ENCODE results near the gene DRC7. TPM values are rescaled to one million over a fixed set of nuclear protein-coding genes. Genes with fewer than 3 reads are reported as not detected.
A peak's percentile ranks its signal among the peaks of the same experiment; 100 is the strongest.
"Not testable (repeated sequence)": the region's sequence is repeated elsewhere in the genome, so short reads cannot be mapped to it uniquely, and the experiment has no call there.

The DRC7 gene
- total RNA-seq, 1 donor from 2014 or later, result not detected

- DNase-seq (ENCODE audit: missing footprints) (no peak), ATAC-seq (no peak)
- intact Hi-C loops (cut with DNase I), result no loop called here
Measured at GRCh38 chr16:57701759-57702371, 7.3 kb downstream of the DRC7 start.

DNA sequence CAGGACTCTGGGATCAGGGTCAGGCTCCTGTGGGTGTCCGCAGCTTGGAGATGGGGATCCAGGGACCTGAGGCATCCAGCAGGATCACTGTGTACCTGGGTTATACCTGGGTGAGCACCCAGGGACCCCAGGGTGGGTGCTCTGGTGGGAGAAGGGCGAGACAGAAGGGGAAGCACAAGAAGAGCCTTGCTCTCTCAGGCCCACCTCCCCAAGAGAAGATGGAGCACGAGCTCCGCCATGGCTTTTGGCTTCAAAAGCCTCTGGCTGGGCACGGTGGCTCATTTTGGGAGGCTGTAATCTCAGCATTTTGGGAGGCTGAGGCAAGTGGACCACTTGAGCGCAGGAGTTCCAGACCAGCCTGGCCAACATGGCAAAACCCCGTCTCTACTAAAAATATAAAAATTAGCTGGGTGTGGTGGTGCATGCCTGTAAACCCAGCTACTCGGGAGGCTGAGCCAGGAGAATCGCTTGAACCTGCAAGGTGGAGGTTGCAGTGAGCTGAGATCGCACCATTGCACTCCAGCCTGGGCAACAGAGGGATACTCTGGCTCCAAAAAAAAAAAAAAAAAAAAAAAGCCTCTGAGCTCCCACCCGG, 8.9 kb downstream of the DRC7 start:
- no peak for DNase-seq (ENCODE audit: missing footprints)
- no peak for ATAC-seq
- intact Hi-C loops (cut with DNase I), result no loop called here

GRCh38 chr16:57704011-57704904, 9.7 kb downstream of the DRC7 start:
- ATAC-seq (no peak), DNase-seq (ENCODE audit: missing footprints) (no peak)
- intact Hi-C loops (cut with DNase I), result no loop called here

DNA sequence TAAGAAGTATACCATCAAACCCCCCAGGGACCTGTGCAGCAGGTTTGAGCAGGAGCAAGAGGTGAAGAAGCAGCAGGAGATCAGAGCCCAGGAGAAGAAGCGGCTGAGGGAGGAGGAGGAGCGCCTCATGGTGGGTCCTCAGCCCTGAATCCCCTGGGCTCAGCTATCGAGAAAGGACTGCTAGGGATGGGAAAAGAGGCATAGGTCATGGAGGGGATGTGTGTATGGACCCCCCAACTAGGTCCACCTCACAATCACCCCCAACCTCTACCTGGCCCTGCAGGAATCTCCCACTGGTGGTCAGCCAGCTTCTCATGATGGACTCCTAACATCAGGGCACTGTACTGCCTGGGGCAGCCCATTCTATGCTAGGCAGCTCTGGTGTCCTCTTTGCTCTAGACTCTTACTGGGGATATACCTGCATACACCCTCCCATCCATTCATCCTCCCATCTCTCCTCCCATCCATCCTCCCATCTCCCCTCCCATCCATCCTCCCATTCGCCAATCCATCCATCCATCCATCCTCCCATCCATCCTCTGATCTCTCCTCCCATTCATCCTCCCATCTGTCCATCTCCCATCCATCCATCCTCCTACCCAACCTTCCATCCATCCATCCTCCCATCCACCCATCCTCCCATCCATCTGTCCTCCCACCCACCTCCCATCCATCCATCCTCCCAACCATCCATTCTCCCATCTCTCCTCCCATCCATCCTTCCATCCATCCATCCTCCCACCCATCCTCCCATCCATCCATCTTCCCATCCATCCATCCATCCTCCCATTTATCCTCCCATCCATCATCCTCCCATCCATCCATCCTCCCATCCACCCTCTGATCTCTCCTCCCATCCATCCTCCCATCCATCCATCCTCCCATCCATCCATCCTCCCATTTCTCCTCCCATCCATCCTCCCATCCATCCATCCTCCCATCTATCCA, 10.6 kb downstream of the DRC7 start:
- ATAC-seq, result no peak
- no peak for DNase-seq (ENCODE audit: missing footprints)
- intact Hi-C loops (cut with DNase I), result no loop called here

- no peak for ATAC-seq
- intact Hi-C loops (cut with DNase I), result no loop called here
- DNase-seq (ENCODE audit: missing footprints), result no peak
Measured at GRCh38 chr16:57706717-57707116, 12.1 kb downstream of the DRC7 start.

GRCh38 chr16:57707331-57707730, 12.7 kb downstream of the DRC7 start:
- intact Hi-C loops (cut with DNase I), result no loop called here
- ATAC-seq (no peak), DNase-seq (ENCODE audit: missing footprints) (no peak)

GRCh38 chr16:57708168-57708567, 13.6 kb downstream of the DRC7 start:
- DNase-seq (ENCODE audit: missing footprints), result no peak
- no peak for ATAC-seq
- intact Hi-C loops (cut with DNase I), result no loop called here

GRCh38 chr16:57709663-57710062, 15.1 kb downstream of the DRC7 start:
- ATAC-seq (no peak), DNase-seq (ENCODE audit: missing footprints) (no peak)
- intact Hi-C loops (cut with DNase I), result no loop called here

GRCh38 chr16:57711346-57711745, 16.7 kb downstream of the DRC7 start:
- ATAC-seq, result no peak
- intact Hi-C loops (cut with DNase I), result no loop called here
- no peak for DNase-seq (ENCODE audit: missing footprints)

DNA sequence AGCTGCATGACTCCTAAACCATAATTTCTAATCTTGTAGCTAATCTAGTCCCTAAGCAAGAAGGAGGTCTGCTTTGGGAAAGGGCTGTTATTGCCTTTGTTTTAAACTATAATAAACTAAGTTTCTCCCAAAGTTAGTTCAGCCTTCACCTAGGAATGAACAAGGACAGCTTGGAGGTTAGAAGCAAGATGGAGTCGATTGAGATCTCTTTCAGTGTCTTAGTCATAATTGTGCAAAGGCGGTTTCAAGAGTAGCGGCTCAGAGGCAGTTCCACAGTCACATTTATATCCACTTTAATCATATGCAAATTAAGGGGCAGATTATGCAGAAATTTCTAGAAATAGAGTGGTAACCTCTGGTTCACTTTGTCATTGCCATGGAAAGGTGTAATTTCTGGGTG, 17.4 kb downstream of the DRC7 start:
- no peak for DNase-seq (ENCODE audit: missing footprints)
- ATAC-seq, result no peak
- intact Hi-C loops (cut with DNase I), result no loop called here

DNA sequence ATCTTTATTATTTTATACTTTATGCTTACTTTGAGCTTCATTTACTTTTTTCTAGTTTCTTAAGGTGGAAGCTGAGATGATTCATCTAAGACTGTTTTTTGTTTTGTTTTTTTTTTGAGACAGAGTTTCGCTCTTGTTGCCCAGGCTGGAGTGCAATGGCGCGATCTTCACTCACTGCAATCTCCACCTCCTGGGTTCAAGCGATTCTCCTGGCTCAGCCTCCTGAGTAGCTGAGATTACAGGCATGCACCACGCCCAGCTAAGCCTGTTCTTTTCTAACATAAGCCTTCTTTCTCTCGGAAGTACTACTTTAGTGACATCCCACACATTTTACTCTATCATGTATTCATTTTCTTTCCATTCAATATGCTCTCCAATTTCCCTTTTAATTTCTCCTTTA, 18.0 kb downstream of the DRC7 start:
- ATAC-seq; DNase-seq (ENCODE audit: missing footprints); intact Hi-C loops (cut with DNase I): not testable (repeated sequence)

- DNase-seq (ENCODE audit: missing footprints), result no peak
- intact Hi-C loops (cut with DNase I), result no loop called here
- no peak for ATAC-seq
Measured at GRCh38 chr16:57713596-57713995, 19.0 kb downstream of the DRC7 start.

DNA sequence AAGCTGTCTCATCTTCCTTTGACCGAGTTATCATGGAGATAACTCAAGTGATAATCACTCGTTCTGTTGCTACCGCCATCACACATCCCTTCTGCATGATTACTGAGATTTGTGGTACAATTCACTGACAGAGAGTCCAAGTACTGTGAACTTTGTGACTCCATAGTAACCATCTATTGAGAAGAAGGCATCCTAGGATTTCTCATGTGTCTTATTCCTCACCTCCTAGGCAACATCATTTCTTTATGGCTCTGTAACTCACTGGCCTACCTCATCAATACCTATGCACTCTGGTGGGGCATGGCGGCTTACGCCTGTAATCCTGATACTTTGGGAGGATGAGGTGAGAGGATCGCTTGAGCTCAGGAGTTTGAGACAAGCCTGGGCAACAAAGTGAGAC, 19.4 kb downstream of the DRC7 start:
- no peak for ATAC-seq
- no peak for DNase-seq (ENCODE audit: missing footprints)
- intact Hi-C loops (cut with DNase I), result no loop called here

DNA sequence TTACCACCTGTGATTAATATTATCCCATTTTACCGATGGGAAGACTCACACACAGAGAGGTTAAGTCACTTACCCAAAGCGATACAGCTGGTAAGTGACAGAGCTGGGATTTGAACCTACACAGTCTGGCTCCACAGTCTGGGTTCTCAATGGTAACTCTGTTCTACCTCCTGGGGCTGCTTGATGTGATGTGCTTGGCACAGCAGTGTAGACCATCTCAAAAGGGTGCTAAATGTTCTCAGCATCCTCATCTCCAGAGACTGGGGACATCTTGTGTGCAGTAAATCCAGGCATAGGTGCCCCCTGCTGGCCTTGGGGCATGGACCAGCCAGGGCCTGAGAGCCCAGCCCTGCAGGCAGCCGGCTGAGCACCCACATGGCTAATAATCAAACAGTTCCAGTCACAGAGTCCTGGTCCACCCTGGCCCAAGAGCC, 25.6 kb downstream of the DRC7 start:
- no peak for DNase-seq (ENCODE audit: missing footprints)
- intact Hi-C loops (cut with DNase I), result loop anchor here (2.0 to 5.0 kb wide), 2 partner anchors 129 to 143 kb away; no protein-coding TSS in a partner anchor
- peak; percentile 46 for ATAC-seq

DNA sequence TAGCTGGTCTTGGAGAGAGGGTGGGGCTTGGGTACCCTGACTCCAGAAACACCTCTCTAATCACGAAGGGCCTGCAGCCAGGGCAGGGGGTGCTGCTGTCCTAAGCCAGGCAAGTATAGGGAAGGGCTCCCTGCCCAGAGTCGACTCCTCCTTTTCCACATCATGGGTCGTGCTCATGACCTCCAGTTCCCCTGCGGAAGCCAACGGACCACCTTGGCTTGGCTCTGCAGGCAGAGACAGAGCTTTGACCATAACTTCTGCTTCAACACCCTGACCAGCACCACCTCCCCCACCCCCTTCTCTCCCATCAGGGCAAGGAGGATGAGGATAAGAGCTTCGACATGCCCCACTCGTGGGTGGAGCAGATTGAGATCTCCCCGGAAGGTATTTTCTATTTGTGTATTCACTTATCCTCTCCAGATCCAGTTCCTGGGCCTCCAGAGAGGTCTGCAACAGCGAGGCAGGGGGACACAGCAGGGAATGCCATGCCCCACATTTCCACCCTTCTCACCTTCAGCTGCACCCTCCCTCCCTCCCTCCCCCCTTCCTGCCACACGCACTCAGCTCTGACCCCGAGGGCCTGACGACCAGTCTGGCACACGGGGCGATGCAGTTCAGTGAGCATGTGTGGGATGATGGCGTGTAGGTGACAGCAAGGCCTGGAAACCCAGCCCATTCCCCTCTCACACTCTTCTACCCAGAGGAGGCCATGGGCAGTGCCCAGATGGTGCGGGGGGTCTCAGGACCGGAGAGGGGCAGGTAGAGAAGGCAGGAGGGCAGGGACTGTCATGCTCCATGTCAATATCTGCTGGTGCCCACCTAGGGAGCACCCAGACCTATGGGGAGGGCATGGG, 27.0 kb downstream of the DRC7 start:
- no peak for ATAC-seq
- no peak for DNase-seq (ENCODE audit: missing footprints)
- intact Hi-C loops (cut with DNase I), result loop anchor here (2.0 to 5.0 kb wide), 2 partner anchors 131 to 144 kb away; no protein-coding TSS in a partner anchor

- DNase-seq (ENCODE audit: missing footprints) (no peak), ATAC-seq (no peak)
- intact Hi-C loops (cut with DNase I), result loop anchor here (5.0 kb wide), 1 partner anchor 145 kb away; no protein-coding TSS in a partner anchor
Measured at GRCh38 chr16:57722210-57722499, 27.5 kb downstream of the DRC7 start.

DNA sequence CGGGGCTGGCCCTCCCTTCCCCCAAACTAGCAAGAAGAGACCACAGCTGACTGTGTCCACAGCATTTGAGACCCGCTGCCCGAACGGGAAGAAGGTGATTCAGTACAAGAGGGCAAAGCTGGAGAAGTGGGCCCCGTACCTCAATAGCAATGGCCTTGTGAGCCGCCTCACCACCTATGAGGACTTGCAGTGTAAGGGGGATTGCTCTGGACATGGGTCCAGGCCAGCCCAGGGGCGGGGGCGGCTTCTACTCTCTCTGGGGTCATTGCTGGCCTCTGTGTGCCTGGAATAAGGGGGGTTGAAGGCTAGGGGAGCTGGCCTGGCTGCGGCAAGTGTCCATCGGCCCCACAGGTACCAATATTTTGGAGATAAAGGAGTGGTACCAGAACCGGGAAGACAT, 28.0 kb downstream of the DRC7 start:
- DNase-seq (ENCODE audit: missing footprints), result no peak
- intact Hi-C loops (cut with DNase I), result loop anchor here (5.0 kb wide), 1 partner anchor 145 kb away; no protein-coding TSS in a partner anchor
- ATAC-seq, result no peak

- DNase-seq (ENCODE audit: missing footprints) (no peak), ATAC-seq (no peak)
- intact Hi-C loops (cut with DNase I), result loop anchor here (5.0 kb wide), 1 partner anchor 146 kb away; no protein-coding TSS in a partner anchor
Measured at GRCh38 chr16:57723170-57723569, 28.6 kb downstream of the DRC7 start.

Measured in Right ventricle myocardium inferior (tissue), 1 donor.